GM21528 (cell line): ENCODE data around the gene FBXL13.
"Not testable (repeated sequence)": the region's sequence is repeated elsewhere in the genome, so short reads cannot be mapped to it uniquely, and the experiment has no call there.

Experiments used
- ATAC-seq: cut with Tn5 transposase; IDR thresholded peaks from one replicate; pipeline ENCODE4 v1.9.1; 2021; ENCODE audit warnings: mild to moderate bottlenecking, moderate library complexity; ENCODE audit not compliant: unreplicated experiment, low FRiP score

The FBXL13 gene

GRCh38 chr7:102988631-102989560 is 85.7 kb downstream of the FBXL13 start:
- ATAC-seq: no peak

- ATAC-seq: no peak
Observed at GRCh38 chr7:102988088-102988487, 86.5 kb downstream of the FBXL13 start.

- no peak for ATAC-seq
Observed at GRCh38 chr7:102985176-102985783, 89.3 kb downstream of the FBXL13 start.

- ATAC-seq: no peak
Observed at GRCh38 chr7:102983602-102984001, 91.0 kb downstream of the FBXL13 start.

- ATAC-seq: no peak
Observed at GRCh38 chr7:102982235-102982634, 92.4 kb downstream of the FBXL13 start.

- ATAC-seq: no peak
Observed at GRCh38 chr7:102981451-102981850, 93.1 kb downstream of the FBXL13 start.

GRCh38 chr7:102979670-102980069 is 94.9 kb downstream of the FBXL13 start:
- no peak for ATAC-seq

- ATAC-seq: no peak
Observed at GRCh38 chr7:102978284-102978683, 96.3 kb downstream of the FBXL13 start.

GRCh38 chr7:102977586-102977985 is 97.0 kb downstream of the FBXL13 start:
- not testable (repeated sequence) for ATAC-seq

GRCh38 chr7:102976493-102976892 is 98.1 kb downstream of the FBXL13 start:
- no peak for ATAC-seq

- no peak for ATAC-seq
Observed at GRCh38 chr7:102975854-102976253, 98.7 kb downstream of the FBXL13 start.

- ATAC-seq: no peak
Observed at GRCh38 chr7:102974366-102975236, 100.0 kb downstream of the FBXL13 start.

GRCh38 chr7:102973096-102973802 is 101.3 kb downstream of the FBXL13 start:
- no peak for ATAC-seq

- ATAC-seq: no peak
Observed at GRCh38 chr7:102967798-102968197, 106.8 kb downstream of the FBXL13 start.

GRCh38 chr7:102966465-102966864 is 108.1 kb downstream of the FBXL13 start:
- ATAC-seq: no peak

GRCh38 chr7:102961993-102962392 is 112.6 kb downstream of the FBXL13 start:
- not testable (repeated sequence) for ATAC-seq

- not testable (repeated sequence) for ATAC-seq
Observed at GRCh38 chr7:102958004-102958403, 116.6 kb downstream of the FBXL13 start.

GRCh38 chr7:102954359-102954758 is 120.2 kb downstream of the FBXL13 start:
- ATAC-seq: not testable (repeated sequence)

- ATAC-seq: no peak
Observed at GRCh38 chr7:102953406-102953805, 121.2 kb downstream of the FBXL13 start.

- ATAC-seq: no peak
Observed at GRCh38 chr7:102951839-102952238, 122.8 kb downstream of the FBXL13 start.
